ENCODE results near the gene PRX.
"Not testable (repeated sequence)": the region's sequence is repeated elsewhere in the genome, so short reads cannot be mapped to it uniquely, and the experiment has no call there.

Gene PRX

GRCh38 chr19:40413291-40413845 lies at the start of gene PRX:
PRX (minus strand) TSS chr19:40413378; CDS start chr19:40407932, 5,446 bp downstream.
- DNase-seq (ENCODE audit: low spot score), result no peak

- DNase-seq (ENCODE audit: low spot score), result no peak
Observed at GRCh38 chr19:40461669-40462221, 48.6 kb upstream of the PRX start.

GRCh38 chr19:40460185-40460584 lies 47.0 kb upstream of the PRX start:
- DNase-seq (ENCODE audit: low spot score), result no peak

GRCh38 chr19:40458597-40458974 lies 45.4 kb upstream of the PRX start:
- no peak for DNase-seq (ENCODE audit: low spot score)

GRCh38 chr19:40457953-40458596 lies 44.9 kb upstream of the PRX start:
- no peak for DNase-seq (ENCODE audit: low spot score)

GRCh38 chr19:40457048-40457447 lies 43.9 kb upstream of the PRX start:
- no peak for DNase-seq (ENCODE audit: low spot score)

GRCh38 chr19:40453943-40454342 lies 40.8 kb upstream of the PRX start:
- DNase-seq (ENCODE audit: low spot score), result not testable (repeated sequence)

GRCh38 chr19:40453151-40453735 lies 40.1 kb upstream of the PRX start:
- DNase-seq (ENCODE audit: low spot score), result no peak

GRCh38 chr19:40452016-40452415 lies 38.8 kb upstream of the PRX start:
- no peak for DNase-seq (ENCODE audit: low spot score)

GRCh38 chr19:40450664-40451063 lies 37.5 kb upstream of the PRX start:
- no peak for DNase-seq (ENCODE audit: low spot score)

- DNase-seq (ENCODE audit: low spot score), result no peak
Observed at GRCh38 chr19:40449506-40449905, 36.3 kb upstream of the PRX start.

- DNase-seq (ENCODE audit: low spot score), result no peak
Observed at GRCh38 chr19:40446263-40446784, 33.1 kb upstream of the PRX start.

- DNase-seq (ENCODE audit: low spot score), result no peak
Observed at GRCh38 chr19:40445780-40446262, 32.6 kb upstream of the PRX start.

GRCh38 chr19:40444825-40445312 lies 31.7 kb upstream of the PRX start:
- no peak for DNase-seq (ENCODE audit: low spot score)

- DNase-seq (ENCODE audit: low spot score), result peak; percentile 95
Observed at GRCh38 chr19:40444000-40444824, 31.0 kb upstream of the PRX start, which contains the start of gene SERTAD3. SERTAD3 (minus strand) TSS chr19:40444335; CDS start chr19:40442080, 2,255 bp downstream.

GRCh38 chr19:40443131-40443999 lies 30.2 kb upstream of the PRX start:
- DNase-seq (ENCODE audit: low spot score), result peak; percentile 99

GRCh38 chr19:40442328-40443130 lies 29.4 kb upstream of the PRX start:
- DNase-seq (ENCODE audit: low spot score), result no peak

GRCh38 chr19:40441719-40442253 lies 28.6 kb upstream of the PRX start:
- no peak for DNase-seq (ENCODE audit: low spot score)

GRCh38 chr19:40438284-40438683 lies 25.1 kb upstream of the PRX start:
- no peak for DNase-seq (ENCODE audit: low spot score)
